EH (cell line): ENCODE data around the gene CDC42BPA.
A peak's percentile ranks its signal among the peaks of the same experiment; 100 is the strongest.

Experiments used
- DNase-seq: peaks from one replicate; pipeline ENCODE4 v3.0.0-alpha.2; 2015; ENCODE audit warnings: low read depth

The CDC42BPA gene

GRCh38 chr1:226943156-226943555 lies 375.1 kb downstream of the CDC42BPA start:
- peak; percentile 2 for DNase-seq

DNA sequence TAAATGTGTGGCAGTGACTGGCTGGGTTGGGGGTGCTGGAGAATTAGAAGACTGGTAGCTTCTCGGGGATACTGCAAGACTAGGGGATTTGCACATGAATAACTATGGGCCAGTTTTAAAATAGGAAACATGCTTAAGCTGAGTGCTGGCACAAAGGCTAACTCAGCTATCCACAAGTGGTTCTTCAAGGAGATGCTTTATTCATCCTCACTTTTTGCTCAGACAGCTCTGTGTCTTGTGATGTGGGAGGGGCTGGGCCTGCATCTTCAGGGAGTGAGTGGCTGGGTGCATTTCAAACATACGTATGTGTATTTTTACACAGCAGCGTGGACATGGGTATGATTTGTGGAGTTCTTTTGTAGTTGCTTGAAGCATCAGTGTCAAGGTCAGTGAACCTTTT lies 375.9 kb downstream of the CDC42BPA start:
- no peak for DNase-seq

GRCh38 chr1:226940806-226941067 lies 377.6 kb downstream of the CDC42BPA start:
- DNase-seq: no peak

- DNase-seq: peak; percentile 100
These were observed 378.1 kb downstream of the CDC42BPA start, which contains the start of gene COQ8A for GRCh38 chr1:226940029-226940805. Gene COQ8A (plus strand): TSS chr1:226940294. CDS start chr1:226961386, 21,092 bp downstream.
